ENCODE results near the gene DOCK4.

The DOCK4 gene

DNA sequence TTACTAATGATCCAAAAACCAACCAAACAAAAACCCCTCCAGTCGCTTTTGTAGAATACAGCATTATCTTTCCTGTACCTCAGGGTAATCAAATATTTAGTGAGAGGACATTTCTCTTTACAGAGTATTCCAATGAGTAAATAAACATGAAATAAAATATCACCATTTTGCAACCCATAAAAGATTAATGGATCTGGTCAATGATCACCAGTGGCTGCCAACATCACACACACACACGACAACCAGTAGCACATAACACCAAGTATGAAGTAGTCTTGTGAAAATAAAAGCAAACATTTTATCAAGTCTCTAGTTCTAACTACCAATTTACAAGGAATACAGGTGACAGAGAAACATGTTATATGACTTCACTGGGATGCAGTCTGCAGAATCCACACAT, 455.3 kb downstream of the DOCK4 start:
- DNase-seq: no peak

DNA sequence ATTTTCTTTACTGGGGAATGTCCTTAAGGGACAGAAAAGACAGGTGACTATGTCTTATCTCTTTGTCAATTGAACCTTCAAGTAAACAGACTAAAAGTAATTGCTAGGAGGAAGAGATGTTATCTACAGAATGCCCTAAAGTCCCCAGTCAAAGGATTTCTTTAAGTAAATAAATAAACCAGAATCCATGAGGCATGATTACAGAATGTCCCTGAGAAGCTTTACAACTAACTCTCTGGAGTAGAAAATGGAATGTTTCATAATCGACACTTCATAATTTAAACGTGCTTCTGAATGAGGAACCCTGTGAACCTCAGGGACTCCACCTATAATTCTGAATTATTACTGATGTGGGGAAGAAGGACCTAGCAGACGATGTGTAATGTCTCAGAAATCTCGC, 456.0 kb downstream of the DOCK4 start:
- DNase-seq: no peak

DNA sequence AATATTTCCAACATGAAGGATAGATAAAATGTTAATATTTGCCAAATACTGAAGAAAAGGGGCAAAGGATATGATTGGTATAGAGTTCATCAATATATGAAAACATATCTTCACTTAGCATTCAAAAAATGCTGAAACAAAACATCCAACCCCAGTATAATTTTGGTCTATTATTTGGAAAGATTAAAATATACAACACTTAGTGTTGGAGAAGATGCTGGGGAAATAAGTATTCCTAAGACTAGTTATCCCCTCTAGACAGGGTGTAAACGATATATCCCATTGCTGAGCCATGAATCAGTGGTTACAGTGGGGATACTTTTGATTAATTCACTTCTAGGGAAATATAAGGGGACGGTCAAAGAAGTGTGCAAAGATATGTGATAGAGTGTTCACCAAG, 456.6 kb downstream of the DOCK4 start:
- no peak for DNase-seq

DNA sequence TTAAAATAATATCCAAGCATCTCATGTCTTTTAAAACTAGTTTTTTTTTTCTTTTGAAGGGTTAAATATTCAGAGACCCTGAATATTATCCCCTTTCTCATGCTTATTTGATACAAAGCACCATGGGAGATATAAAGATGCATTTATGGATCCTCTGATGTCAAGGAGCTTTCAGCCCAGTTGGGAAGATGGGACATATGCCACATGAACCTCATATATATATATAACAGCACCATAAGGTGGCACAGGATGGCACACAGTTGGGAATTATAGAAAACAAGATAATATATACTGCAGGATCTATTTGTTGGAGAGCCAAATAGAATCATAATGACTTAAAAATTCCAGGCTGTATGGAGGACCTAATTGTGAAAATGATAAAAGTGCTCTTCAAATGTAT, 458.5 kb downstream of the DOCK4 start:
- DNase-seq: no peak

DNA sequence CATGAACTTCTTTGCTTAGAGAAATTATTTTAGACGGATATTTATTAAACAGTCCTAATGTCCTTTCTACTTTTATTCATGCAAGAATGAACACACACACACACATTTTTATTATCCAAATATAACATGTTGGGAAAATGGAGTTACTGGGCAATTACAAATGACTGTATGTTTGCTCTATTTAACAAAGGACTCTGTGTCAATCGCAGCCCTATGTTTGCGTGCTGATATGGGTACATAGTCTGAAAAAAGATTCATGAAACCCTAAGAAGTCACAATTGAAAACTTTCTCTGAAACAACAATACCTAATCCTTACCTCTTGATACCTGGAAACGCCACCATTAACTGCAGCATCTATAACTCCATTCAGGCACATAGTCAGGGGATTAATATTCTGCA, 459.2 kb downstream of the DOCK4 start:
- DNase-seq: no peak

DNA sequence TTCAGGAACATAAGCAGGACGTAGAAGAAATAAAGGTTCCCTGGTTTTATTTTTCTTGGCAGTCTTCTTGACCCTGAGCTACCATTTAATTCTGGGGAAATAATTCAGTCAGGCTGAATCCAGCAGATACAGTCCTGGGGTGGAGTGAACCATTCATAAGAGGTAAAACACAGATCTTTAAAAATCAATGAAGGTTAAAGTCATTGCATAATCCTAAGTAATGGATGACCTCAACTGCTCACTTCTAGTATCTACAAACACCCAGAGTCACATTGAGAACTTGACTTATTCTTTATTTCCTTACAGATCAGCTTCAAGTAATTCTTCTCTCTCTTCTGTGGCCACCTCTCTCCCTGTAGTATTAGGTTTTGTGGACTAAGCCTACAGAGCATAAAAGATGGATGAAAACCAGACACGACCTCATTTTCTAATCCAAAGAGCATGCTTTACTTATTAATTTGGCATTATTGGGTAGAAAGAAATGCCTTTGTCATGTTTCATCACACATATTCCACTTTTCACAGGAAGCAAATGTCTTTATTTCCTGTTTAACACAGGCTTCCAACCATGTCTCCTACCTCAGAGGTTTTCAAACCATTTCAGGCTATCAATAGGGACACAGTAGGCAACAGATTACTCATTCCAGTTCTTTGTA, 461.6 kb downstream of the DOCK4 start:
- no peak for DNase-seq

DNA sequence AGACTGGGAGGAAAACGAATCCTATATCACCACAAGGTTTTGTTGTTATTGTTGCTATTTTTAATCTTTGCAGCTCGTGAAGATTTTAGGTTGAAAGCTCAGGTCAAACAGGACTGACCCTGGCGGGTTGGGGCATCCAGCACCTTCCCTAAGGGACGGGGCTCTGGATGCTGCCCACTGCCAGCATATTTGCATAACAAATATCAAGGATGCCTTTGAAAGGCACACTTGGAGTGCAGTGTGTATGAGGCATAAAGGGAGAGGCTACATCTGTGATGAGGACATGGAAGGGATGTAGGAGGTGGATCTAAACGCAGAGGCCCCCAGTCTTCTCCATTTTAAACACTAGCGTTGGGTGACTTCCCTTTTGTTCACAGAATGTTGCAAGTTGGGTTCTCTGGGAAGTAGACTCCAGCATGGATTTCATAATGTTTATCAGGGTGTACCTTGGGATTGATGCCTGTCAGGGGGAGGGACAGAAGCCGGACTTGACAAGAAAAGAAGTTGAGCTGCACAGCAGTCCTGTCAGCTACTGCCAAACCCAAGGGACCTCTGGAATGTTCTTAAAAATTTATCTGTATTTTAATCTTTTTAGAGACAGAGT, 462.9 kb downstream of the DOCK4 start:
- DNase-seq: no peak

DNA sequence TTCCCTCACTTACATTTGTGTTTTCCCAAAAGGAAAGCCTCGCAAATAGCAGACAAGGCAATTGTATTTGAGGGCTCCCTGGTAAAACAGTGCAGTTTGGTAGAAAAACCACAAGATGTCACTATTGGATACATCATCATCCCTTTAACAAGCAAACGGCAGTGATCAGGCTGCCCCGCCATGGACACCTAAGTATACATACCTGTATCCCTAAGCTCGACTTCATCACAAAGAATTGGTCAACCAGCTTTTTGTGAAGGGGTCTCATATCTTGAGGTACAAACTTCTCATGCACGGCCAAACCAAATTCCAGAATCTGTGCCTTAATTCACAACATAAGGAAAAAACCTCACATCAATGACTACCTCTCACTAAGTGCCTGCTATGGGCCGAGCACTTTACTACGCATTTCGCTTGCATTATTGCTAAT, 464.4 kb downstream of the DOCK4 start:
- DNase-seq: peak; percentile 64 to 70

DNA sequence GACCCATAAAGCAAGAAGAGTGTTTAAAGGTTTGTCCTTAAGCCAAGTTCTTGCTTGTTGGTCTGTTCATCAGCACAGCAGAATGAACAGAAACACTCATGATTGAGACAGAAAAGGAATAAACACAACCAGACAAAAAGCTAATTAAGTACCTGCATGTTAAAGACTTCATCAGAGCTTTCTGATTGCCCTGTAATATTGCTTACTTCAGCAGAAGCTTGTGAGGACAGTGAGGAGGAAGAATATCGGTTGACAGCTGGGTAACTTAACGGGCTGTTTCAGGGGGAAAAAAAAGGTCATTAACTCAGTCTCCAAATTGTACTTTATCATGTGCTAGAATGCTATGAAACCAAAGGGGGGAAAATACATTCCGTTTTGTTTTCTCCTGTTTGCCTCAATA, 465.3 kb downstream of the DOCK4 start:
- DNase-seq: no peak

DNA sequence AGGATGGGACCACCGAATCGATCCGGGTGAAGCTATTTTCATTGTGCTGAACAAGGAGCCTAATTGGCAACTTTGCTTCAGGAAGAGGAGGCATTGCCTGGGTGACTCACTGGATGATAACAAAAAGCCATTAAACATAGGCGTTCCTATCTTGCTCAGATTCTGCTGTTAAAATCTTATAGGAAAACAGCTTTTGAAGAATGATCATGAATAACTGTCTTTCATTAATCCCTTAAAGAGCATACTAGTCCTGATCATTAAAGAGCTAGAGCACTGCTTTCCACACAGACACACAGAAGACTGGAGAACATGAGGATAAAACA, 469.7 kb downstream of the DOCK4 start:
- no peak for DNase-seq

DNA sequence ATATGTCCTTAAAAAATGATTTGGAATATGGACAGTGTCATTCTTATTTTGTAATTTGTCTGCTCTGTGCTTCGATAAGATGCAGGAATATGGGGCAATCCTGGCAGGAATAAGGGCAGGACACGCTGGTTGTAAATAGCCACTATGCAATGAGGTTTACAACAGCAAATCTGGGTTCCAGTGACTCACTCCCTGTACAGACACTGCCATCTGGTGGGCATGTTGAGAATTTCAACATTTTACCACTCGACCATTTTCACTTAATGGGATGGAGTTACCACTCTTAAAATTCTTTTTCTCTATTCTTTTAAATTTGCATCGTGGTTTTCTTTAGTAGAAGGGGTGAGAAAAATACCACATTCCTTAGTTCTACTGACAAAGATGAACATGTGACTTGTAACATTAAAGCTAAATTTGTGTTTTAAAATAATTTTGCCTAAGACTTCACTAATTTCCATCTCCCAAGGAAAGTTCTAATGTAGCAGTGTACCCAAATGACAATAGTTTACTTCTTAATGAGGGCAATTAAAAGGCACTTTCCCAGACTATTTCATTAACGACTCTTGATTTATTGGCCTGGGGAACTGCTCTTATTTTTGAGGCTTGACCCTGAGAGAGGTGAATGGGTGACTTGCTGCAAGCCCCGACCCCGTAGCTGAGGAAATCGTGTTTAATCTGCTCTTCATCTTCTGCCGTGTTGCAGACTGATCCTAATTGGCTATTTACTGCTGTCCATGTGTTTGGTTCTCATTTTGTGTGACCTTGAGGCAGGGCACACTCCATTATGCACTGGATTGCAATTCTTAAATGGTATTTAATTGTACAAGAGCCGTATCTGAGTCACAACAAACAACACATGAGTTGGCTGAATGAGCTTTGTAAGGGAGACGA, 470.3 kb downstream of the DOCK4 start:
- DNase-seq: peak; percentile 71 to 83

DNA sequence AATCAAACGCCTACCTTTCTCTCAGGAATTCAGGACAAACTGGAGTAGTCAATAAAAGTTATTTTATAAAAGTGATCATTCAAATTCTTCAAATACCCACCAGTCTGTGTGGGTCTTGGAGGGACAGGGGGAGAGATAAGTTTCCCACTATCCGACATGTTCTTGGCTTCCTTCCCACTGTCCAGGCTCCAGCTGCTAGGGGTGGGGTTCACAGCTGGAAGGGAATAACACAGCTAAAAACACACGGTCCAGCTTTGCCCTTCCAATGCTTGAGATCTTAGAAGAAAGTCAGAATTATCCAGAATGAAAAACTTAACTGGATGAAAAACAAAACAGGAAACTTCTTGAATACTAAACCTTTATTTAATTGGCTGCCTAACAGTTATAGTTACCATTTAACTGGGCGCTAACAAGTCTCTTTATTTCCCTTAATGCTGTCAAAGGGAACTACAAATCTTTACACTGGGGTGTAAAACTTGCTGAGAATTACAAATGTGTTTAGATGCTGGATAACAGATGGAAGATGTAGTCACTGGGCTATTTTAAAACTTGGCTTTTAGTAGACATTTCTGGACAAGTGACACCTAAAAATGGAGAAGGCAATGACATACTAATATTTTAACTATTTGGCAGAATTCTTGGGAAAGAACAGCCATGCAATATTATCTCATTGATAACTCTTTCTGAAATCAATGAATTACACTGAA, 471.1 kb downstream of the DOCK4 start:
- DNase-seq: no peak

DNA sequence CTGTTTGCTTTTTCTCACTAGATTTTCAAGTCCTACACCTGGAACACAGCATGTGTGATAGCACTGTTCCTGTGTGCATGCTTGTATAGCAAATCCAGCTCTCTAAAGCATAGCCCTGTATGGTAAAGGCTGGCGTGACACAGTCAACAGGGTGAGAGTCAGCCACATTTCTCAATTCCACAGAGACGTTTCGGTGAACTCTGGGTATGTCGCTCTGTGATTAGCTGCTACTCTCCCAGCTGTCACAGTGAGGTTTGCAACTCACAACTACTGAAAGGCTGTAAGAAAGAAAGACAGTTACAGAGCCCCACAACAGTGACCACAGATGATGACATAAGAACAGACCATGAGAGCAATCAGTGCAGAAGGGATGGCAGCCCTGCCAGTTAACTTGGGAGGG, 473.3 kb downstream of the DOCK4 start:
- DNase-seq: no peak

DNA sequence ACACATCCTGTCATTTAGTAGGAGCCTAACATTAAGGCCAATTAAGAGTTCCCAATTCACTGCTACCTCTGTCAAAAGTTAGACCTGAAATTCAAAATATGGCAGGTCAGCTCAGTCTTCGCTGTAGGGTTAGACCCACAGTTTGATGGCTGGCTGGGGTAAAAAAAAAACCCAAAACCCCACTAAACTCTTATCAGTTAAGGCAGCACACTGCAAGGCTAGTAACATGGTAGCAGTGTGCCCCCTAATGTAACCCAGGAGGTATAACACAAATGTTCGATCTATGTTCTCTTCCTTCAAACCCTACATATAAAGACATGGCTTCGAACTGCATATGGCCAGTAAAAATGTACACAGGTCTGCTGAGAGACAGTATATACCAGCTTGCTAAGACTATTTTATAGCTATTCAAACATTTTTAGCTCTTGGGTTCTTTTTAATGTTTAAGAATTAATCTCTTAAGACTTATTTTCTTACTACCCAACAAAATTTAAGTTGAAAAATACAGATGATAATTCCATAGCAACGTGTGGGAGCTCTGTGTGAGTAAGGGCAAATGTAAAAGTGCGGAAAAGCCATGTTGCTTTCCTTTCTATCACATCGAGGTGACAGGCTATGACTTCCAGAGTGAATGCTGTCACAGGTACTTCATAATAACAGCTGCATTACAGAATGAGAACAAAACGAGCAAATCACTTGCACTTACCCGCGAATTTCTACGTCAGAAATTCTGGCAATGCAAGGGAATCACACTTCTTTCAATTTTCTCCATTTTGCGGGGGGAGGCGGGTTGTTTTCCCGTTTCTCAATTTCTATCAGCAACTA, 475.5 kb downstream of the DOCK4 start:
- DNase-seq: peak; percentile 75 to 81

DNA sequence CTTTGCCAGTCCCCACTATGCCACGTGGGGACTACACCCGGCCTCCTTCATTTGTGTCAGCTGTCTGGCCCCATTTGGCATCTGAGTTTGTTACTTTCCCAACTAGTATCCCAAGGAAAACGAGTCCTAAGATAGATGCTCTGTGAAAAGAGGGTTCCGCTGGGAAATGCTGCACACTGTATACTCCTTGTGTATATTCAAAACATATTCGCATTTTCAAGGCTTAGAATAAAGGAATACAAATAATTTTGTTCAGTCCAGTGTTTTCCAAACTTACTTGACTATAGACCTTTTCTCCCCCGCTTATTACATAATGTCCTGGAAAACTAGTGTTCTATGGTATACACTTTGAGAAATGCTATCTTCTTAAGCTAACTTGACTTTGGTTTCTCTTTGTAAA, 476.1 kb downstream of the DOCK4 start:
- DNase-seq: no peak

DNA sequence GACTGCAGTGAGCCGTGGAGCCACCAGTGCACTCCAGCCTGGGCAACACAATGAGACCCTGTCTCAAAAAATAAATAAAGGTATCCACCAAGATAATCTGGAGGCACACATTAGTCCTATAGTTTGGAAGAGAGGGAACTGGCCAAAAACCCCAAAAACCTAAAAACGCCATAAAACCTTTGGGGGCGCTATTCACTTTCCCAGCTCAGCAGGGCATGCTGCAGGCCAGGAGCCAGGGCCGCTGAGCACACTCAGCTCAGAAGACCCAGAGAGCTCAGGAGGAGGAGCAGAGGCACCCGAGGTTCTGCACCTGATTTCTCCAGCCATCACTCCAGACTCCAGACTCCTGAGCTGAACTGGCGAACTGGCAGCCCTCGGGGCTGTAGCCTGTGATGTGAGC, 476.7 kb downstream of the DOCK4 start:
- no peak for DNase-seq

DNA sequence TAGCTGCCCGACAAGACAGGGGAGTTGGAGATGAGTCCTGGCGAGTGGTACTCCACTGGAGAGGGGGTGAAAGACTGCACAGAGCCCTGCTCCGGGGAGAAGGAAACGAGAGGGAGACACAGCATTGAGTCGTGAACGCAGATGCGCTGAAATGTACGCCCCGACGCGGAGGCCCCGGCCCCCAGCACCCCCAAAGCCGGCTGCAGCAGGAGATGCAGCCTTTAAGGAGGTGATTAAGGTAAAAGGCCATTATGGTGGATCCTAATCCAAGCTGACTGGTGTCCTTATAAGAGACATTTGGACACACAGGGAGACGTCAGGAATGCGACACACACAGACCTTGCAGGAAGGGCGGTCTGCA, 477.6 kb downstream of the DOCK4 start:
- DNase-seq: no peak

DNA sequence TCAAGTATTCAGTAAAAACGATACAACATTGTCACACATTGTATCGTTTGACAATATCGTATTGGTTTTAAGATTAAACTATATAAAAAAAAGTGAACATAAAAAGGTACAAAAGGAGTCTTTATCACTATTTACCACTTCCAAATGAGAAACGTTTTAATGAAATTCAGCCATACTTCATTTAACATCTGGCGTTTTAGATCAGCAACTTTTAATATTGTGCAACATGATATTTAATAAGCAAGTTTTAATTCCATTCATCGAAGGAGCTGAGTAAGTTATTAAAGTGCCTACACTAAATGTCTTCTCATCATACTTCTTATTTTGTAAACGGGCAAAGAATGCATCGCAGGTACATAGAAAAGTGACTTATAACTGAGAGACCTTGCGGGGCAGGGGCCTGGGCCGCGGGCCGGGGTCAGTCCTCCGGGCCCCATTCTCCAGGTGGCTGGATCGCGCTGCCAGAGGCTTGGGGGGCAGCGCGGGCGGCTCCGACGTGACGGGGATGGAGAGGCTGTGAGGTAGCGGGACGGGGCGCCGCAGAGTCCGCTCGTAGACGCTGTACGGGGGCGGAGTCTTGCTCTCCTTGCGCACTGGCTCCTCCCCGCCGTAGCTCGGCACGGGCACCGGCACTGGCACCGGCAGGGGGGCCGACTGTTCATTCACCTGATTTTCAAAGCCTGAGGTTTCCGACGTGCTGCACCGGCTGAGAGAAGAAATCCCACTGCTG, 478.1 kb downstream of the DOCK4 start:
- no peak for DNase-seq

DNA sequence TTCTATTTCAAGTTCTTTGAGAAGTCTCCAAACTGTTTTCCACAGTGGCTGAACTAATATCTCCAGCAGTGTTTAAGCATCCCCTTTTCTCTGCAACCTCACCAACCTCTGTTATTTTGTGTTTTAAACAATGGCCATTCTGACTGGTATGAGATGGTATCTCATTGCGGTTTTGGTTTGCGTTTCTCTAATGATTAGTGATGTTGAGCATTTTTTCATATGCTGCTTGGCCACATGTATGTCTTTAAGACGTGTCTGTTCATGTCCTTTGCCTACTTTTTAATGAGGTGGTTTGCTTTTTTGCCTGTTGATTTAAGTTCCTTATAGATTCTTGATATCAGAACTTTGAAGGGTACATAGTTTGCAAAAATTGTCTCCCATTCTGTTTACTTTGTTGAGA, 487.3 kb downstream of the DOCK4 start:
- DNase-seq: no peak

DNA sequence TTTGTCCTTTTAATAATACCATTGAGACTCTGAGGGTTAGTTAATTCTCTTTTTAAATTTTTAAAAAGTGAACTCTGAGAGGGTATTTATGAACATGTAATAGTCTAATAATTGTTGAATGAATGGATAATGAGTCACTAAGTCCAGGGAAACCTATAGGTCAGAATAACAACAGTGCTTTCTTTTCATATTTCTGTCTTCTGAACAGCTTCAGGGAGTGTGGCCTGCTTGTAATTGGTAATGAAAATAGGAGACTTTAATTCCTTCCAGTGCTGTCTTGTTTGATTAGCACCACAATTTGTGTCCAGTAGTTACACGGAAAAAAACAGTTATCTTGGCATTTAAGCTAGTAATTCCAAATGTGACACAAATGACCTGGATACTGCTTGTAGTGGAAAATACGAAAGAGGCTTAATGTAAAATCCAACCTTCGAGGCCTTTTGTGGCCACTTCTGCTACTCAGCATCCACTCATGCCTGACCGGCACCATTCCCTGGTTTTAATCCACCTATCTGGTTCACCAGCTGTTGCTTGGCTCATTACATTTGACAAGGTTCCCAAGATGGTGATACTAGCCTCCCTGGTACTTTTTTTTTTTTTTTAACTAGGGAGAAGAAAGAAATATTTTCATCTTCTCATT, 494.7 kb downstream of the DOCK4 start:
- DNase-seq: no peak

DNA sequence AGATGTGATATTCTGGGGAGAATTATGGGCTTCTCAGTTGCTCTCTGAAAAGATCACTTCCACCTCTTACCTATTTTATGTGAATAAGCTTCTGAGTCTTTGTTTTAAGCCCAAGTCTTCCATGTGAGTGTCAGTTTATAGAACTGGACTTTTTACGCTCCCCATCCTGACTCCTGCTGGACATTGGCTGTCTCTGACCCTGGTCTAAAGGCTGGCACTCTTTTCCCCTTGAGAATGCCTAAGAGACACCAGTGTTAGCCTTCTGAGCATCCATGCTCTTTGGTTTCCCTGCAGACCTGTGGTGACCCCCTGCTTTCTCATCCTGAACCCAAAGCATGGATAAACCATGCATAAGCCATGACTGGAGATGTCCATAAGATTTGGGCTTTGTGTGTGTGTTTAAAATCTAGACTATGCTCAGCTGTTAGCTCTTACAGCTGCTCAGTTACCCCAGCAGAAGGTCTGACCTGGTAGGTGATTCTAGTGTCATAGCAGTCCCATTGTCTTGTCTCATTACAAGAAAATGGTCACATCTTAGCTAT, 495.3 kb downstream of the DOCK4 start:
- no peak for DNase-seq
